ENCODE data around the gene ZNF500. TPM values are rescaled to one million over a fixed set of nuclear protein-coding genes. Genes with fewer than 3 reads are reported as not detected.

Gene ZNF500
- total RNA-seq, 4 donors from 2014 or later, result 4.5 to 9.7 (median 8.4) TPM

GRCh38 chr16:4800290-4801041 lies 33.5 kb upstream of the ZNF500 start:
- 45 to 64% methylated on average over 5 to 10 of the region's 17 CpGs for WGBS, 2 donors
- intact Hi-C loops (cut with DNase I), result no loop called here
- no peak for DNase-seq
- Histone ChIP-seq H3K27ac (peak overlapping the region; percentile 92 to 94 (median 93)), H3K27me3 (no peaks in the 10 kb centered on the region), H3K36me3 (peaks cover 0 to 56% (median 9%) of the 10 kb centered on the region in 3 donors), H3K4me3 (peak overlapping the region in 1 of 4 donors; percentile 84), H3K9me3 (no peaks in the 10 kb centered on the region), H3K4me1 (peaks cover 20 to 37% (median 23%) of the 10 kb centered on the region in 3 donors)
- TF ChIP-seq POLR2A (IDR thresholded peaks at IDR 0.05), result no peak
- no peak for TF ChIP-seq CTCF (IDR thresholded peaks at IDR 0.05)

GRCh38 chr16:4799171-4799855 lies 32.4 kb upstream of the ZNF500 start:
- WGBS, 2 donors, result 79 to 87% methylated on average over 9 to 11 of the region's 19 CpGs
- intact Hi-C loops (cut with DNase I), result no loop called here
- Histone ChIP-seq H3K9me3 (no peaks in the 10 kb centered on the region), H3K4me3 (no peak overlapping the region), H3K27ac (no peak overlapping the region), H3K27me3 (no peaks in the 10 kb centered on the region), H3K4me1 (peaks cover 20 to 39% (median 23%) of the 10 kb centered on the region in 3 donors), H3K36me3 (peaks cover 0 to 45% (median 9%) of the 10 kb centered on the region in 3 donors)
- DNase-seq, result no peak
- TF ChIP-seq POLR2A (IDR thresholded peaks at IDR 0.05), result no peak
- TF ChIP-seq CTCF (IDR thresholded peaks at IDR 0.05), result no peak

- Histone ChIP-seq H3K4me3 (no peak overlapping the region), H3K36me3 (peaks cover 0 to 42% (median 4%) of the 10 kb centered on the region in 3 donors), H3K9me3 (no peaks in the 10 kb centered on the region), H3K27me3 (no peaks in the 10 kb centered on the region), H3K4me1 (peaks cover 20 to 35% (median 23%) of the 10 kb centered on the region in 3 donors), H3K27ac (no peak overlapping the region)
- no peak for DNase-seq
- 97% methylated on average over 13 of the region's 16 CpGs; no CpG with 5 or more reads in 1 of the 2 donors for WGBS, 2 donors
- intact Hi-C loops (cut with DNase I), result no loop called here
- no peak for TF ChIP-seq POLR2A (IDR thresholded peaks at IDR 0.05)
- TF ChIP-seq CTCF (IDR thresholded peaks at IDR 0.05), result no peak
Observed at GRCh38 chr16:4798456-4798855, 31.5 kb upstream of the ZNF500 start.

- H3K27me3 ChIP-seq, result no peaks in the 10 kb centered on the region
- intact Hi-C loops (cut with DNase I), result no loop called here
- peaks cover 19 to 29% (median 20%) of the 10 kb centered on the region in 3 donors for H3K4me1 ChIP-seq
- peaks cover 0 to 42% (median 4%) of the 10 kb centered on the region in 3 donors for H3K36me3 ChIP-seq
- DNase-seq, result no peak
- no peak for TF ChIP-seq CTCF (IDR thresholded peaks at IDR 0.05)
- TF ChIP-seq POLR2A (IDR thresholded peaks at IDR 0.05), result no peak
- no peaks in the 10 kb centered on the region for H3K9me3 ChIP-seq
- no peak overlapping the region for H3K4me3 ChIP-seq
- 100% methylated on average over 1 of the region's 22 CpGs; no CpG with 5 or more reads in 1 of the 2 donors for WGBS, 2 donors
- no peak overlapping the region for H3K27ac ChIP-seq
Observed at GRCh38 chr16:4797805-4798252, 30.9 kb upstream of the ZNF500 start.
